ENCODE measurements around the gene NGB. TPM values are rescaled to one million over a fixed set of nuclear protein-coding genes. Genes with fewer than 3 reads are reported as not detected.

NGB gene
- total RNA-seq, 2 donors from 2014 or later = 0.33 TPM; not detected in 1

DNA sequence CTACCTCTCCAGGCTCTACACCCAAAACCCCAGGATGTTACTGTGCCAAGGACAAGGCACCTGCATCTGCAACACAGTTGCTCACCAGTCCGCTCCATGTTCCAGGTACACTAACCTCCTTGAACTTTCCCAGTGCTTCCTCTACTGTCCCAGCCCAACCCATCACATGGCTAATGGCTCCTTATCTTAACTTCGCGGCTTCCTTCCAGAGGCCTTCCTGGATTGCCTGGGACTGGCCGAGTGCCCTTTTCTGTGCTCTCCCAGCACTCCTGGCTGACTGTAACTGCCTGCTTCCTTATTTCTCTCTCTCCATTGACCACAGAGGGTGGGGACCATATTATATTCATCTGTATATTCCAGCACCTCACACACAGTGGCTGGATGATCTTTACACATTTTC, 28.8 kb upstream of the NGB start:
- Histone ChIP-seq H3K27me3 (no peaks in the 10 kb centered on the region), H3K4me3 (no peak overlapping the region), H3K4me1 (peaks cover 9% of the 10 kb centered on the region), H3K36me3 (replicated peaks in 1 of 2; ENCODE audit: insufficient read depth in 1 of 2, low read depth in 2 of 2) (peaks cover 0 to 7% of the 10 kb centered on the region in 2 donors), H3K27ac (no peak overlapping the region), H3K9me3 (no peaks in the 10 kb centered on the region)
- intact Hi-C loops (cut with DNase I) = no loop called here
- WGBS, 2 donors = 57 to 63% methylated on average over 4 of the region's 4 CpGs
- TF ChIP-seq POLR2A (IDR thresholded peaks at IDR 0.05) = no peak
- TF ChIP-seq, protein P1, sequence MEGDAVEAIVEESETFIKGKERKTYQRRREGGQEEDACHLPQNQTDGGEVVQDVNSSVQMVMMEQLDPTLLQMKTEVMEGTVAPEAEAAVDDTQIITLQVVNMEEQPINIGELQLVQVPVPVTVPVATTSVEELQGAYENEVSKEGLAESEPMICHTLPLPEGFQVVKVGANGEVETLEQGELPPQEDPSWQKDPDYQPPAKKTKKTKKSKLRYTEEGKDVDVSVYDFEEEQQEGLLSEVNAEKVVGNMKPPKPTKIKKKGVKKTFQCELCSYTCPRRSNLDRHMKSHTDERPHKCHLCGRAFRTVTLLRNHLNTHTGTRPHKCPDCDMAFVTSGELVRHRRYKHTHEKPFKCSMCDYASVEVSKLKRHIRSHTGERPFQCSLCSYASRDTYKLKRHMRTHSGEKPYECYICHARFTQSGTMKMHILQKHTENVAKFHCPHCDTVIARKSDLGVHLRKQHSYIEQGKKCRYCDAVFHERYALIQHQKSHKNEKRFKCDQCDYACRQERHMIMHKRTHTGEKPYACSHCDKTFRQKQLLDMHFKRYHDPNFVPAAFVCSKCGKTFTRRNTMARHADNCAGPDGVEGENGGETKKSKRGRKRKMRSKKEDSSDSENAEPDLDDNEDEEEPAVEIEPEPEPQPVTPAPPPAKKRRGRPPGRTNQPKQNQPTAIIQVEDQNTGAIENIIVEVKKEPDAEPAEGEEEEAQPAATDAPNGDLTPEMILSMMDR (IDR thresholded peaks at IDR 0.05) = no peak
- no peak for DNase-seq
- no peak for ATAC-seq

DNA sequence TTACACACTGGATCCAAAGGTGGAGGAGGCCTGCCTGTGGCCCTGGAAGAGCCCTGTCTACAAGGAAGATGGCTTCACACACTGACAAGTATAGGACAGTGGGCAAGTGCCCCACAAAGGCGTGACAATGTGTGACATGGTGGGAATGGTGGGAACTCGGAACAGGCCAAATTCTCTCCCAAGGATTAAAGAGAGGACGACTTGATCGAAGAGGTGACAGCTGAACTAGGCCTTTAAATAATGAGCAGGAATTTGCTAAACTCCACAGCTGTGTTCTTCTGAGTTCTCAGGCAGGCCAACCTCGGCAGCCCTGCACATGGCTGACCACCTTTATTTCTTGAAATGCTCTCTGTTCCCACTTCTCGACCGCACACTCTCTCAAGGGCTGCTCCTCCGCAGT, 25.9 kb upstream of the NGB start:
- DNase-seq (no peak), ATAC-seq (no peak)
- H3K9me3 ChIP-seq = no peaks in the 10 kb centered on the region
- H3K4me3 ChIP-seq = no peak overlapping the region
- no peaks in the 10 kb centered on the region for H3K27me3 ChIP-seq
- intact Hi-C loops (cut with DNase I) = no loop called here
- H3K4me1 ChIP-seq = no peaks in the 10 kb centered on the region
- 85 to 88% methylated on average over 8 of the region's 8 CpGs for WGBS, 2 donors
- H3K27ac ChIP-seq = no peak overlapping the region
- H3K36me3 ChIP-seq (replicated peaks in 1 of 2; ENCODE audit: insufficient read depth in 1 of 2, low read depth in 2 of 2) = peaks cover 0 to 7% of the 10 kb centered on the region in 2 donors
- TF ChIP-seq, protein P1 (IDR thresholded peaks at IDR 0.05) = no peak
- TF ChIP-seq POLR2A (IDR thresholded peaks at IDR 0.05) = no peak

DNA sequence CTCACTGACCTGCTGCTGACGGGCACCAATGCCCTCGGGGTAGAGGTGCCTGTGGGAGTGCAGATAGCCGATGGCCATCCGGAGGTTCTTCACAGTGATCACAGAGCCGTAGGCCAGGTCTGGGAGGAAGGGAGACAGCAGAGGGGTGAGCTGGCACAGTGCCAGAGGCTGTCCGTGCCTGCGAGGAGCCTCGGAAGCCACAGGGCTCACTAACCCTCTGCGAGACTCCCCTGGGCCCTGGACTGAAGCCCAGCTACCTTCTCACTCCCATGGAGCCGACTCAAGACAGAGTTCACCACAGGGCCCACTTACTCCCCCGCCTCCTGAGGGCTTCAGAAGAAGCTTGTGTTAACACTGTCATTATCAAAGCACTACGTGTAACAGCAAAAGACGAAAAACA, 25.1 kb upstream of the NGB start:
- 76 to 87% methylated on average over 12 to 13 of the region's 13 CpGs for WGBS, 2 donors
- DNase-seq (no peak), ATAC-seq (no peak)
- intact Hi-C loops (cut with DNase I) = no loop called here
- no peak overlapping the region for H3K4me3 ChIP-seq
- H3K27me3 ChIP-seq = no peaks in the 10 kb centered on the region
- H3K27ac ChIP-seq = no peak overlapping the region
- peaks cover 0 to 7% of the 10 kb centered on the region in 2 donors for H3K36me3 ChIP-seq (replicated peaks in 1 of 2; ENCODE audit: insufficient read depth in 1 of 2, low read depth in 2 of 2)
- TF ChIP-seq, protein P1 (IDR thresholded peaks at IDR 0.05) = no peak
- no peak for TF ChIP-seq POLR2A (IDR thresholded peaks at IDR 0.05)
- H3K4me1 ChIP-seq = no peaks in the 10 kb centered on the region
- H3K9me3 ChIP-seq = no peaks in the 10 kb centered on the region

DNA sequence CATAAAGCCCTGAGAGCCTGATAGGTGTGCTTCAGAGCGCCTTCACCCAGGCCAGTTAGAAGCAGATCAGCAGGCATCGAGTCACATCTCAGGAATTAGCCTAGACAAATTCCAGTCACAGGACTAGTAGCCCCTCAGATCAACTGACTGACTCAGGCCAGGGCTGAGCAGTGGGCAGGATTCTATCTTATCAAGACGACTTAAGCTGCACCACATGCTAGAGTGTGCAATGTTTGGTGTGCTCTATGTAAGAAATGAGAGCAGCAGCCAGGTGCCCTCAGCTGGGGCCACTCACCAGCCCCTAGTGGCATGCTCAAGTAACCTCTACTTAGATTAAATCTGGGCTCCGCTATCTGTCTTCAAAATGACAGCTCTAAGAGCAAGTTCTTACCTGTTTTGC, 19.7 kb upstream of the NGB start:
- DNase-seq = no peak
- Histone ChIP-seq H3K27me3 (no peaks in the 10 kb centered on the region), H3K9me3 (no peaks in the 10 kb centered on the region), H3K4me1 (no peaks in the 10 kb centered on the region), H3K4me3 (no peak overlapping the region), H3K27ac (no peak overlapping the region), H3K36me3 (replicated peaks in 1 of 2; ENCODE audit: insufficient read depth in 1 of 2, low read depth in 2 of 2) (peaks cover 8% of the 10 kb centered on the region in 2 donors)
- TF ChIP-seq POLR2A (IDR thresholded peaks at IDR 0.05) = no peak
- TF ChIP-seq, protein P1 (IDR thresholded peaks at IDR 0.05) = no peak
- 86 to 91% methylated on average over 3 to 4 of the region's 4 CpGs for WGBS, 2 donors
- intact Hi-C loops (cut with DNase I) = no loop called here
- ATAC-seq = no peak

DNA sequence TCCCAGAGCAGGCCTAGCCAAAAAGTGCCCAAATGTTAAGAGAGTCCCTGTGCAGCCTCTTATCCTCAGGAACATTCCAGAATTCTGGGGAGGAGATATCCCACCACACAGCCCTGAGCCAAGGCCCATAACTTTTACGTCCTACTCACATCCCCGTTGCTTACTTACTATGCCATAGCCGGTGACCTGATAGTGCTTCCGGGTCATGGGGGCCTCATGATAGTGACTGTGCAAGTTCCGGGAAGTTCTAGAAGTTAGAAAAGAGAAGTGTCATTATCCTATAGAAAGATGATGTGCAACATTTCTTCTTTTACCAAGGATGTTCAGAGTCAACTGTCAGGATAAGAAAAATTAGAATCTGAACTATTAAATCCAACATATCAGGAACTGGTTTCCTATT, 15.6 kb upstream of the NGB start:
- Histone ChIP-seq H3K27me3 (no peaks in the 10 kb centered on the region), H3K4me3 (no peak overlapping the region), H3K4me1 (peaks cover 4% of the 10 kb centered on the region), H3K27ac (no peak overlapping the region), H3K9me3 (no peaks in the 10 kb centered on the region), H3K36me3 (replicated peaks in 1 of 2; ENCODE audit: insufficient read depth in 1 of 2, low read depth in 2 of 2) (peaks cover 10 to 15% of the 10 kb centered on the region in 2 donors)
- ATAC-seq (no peak), DNase-seq (no peak)
- WGBS, 2 donors = 94 to 98% methylated on average over 5 of the region's 5 CpGs
- TF ChIP-seq, protein P1 (IDR thresholded peaks at IDR 0.05) = no peak
- no peak for TF ChIP-seq POLR2A (IDR thresholded peaks at IDR 0.05)
- intact Hi-C loops (cut with DNase I) = no loop called here
